IMR-90 (cell line): Measurements from ENCODE around the gene STX2. TPM values are rescaled to one million over a fixed set of nuclear protein-coding genes. Genes with fewer than 3 reads are reported as not detected.

Source experiments
- ATAC-seq: fragments of 200-7000 bp; cut with Tn5 transposase; 2 replicates; pipeline ENCODE4 v1.9.1; 2020; ENCODE audit warnings: low read depth, mild to moderate bottlenecking, moderate library complexity
- BruUV-seq: library from RNA; stranded (reverse); fragments of 400-500 nt; replicated peaks from 2 replicates; lab custom pipeline; 2021; lab: Mats Ljungman, UMichigan
- CTCF ChIA-PET: fragments of 300-600 bp; formaldehyde crosslinking; extraction: SDS; loops from one replicate; lab custom pipeline; 2021; ENCODE audit warnings: antibody characterized with exemption; lab: Yijun Ruan, JAX
- POLR2A ChIA-PET: fragments of 300-600 bp; sonication (Branson Sonifier 250); formaldehyde crosslinking; loops from one replicate; lab custom pipeline; 2022; ENCODE audit warnings: antibody characterized with exemption; ENCODE audit not compliant: unreplicated experiment; lab: Charles Lee
- DNase-seq: peaks from one replicate; pipeline ENCODE4 v3.0.0; 2013
- H2AFZ ChIP-seq: replicated peaks from 2 replicates; pipeline ENCODE3; 2013; ENCODE audit warnings: low read length, mild to moderate bottlenecking; ENCODE audit not compliant: poor library complexity
- H2AK5ac ChIP-seq: 2 replicates; pipeline ENCODE4 v1.6.1; 2013; ENCODE audit warnings: low read depth, low read length, inconsistent platforms
- H2AK9ac ChIP-seq: replicated peaks from 2 replicates; pipeline ENCODE3; 2013; ENCODE audit warnings: mild to moderate bottlenecking, low read depth, low read length, moderate library complexity; ENCODE audit not compliant: poor library complexity
- H2BK120ac ChIP-seq: 2 replicates; pipeline ENCODE4 v1.6.1; 2013; ENCODE audit warnings: low read depth, low read length, inconsistent platforms
- H2BK15ac ChIP-seq: 3 replicates; pipeline ENCODE4 v1.6.1; 2013; ENCODE audit warnings: low read depth, low read length, inconsistent platforms
- H2BK20ac ChIP-seq: 2 replicates; pipeline ENCODE4 v1.6.1; 2013; ENCODE audit warnings: low read depth, mild to moderate bottlenecking, inconsistent platforms, low read length, moderate library complexity
- H2BK5ac ChIP-seq: 2 replicates; pipeline ENCODE4 v1.6.1; 2013; ENCODE audit warnings: mild to moderate bottlenecking, low read depth, low read length, inconsistent platforms; ENCODE audit not compliant: poor library complexity, severe bottlenecking
- H3K14ac ChIP-seq: replicated peaks from 2 replicates; pipeline ENCODE4 v1.6.1; 2013; ENCODE audit warnings: low read depth, low read length, inconsistent platforms
- H3K18ac ChIP-seq: 2 replicates; pipeline ENCODE4 v1.6.1; 2013; ENCODE audit warnings: low read depth, low read length, control low read depth
- H3K23ac ChIP-seq: 2 replicates; pipeline ENCODE4 v1.6.1; 2013; ENCODE audit warnings: low read depth, low read length, inconsistent platforms
- H3K27ac ChIP-seq: 2 replicates; pipeline ENCODE4 v1.5.1; 2013; ENCODE audit warnings: mild to moderate bottlenecking, control low read depth, low read length; ENCODE audit not compliant: insufficient read depth
- H3K27me3 ChIP-seq: 2 replicates; pipeline ENCODE4 v1.6.1; 2013; ENCODE audit warnings: low read length; ENCODE audit not compliant: control insufficient read depth, insufficient read depth
- H3K36me3 ChIP-seq: 2 replicates; pipeline ENCODE4 v1.6.1; 2013; ENCODE audit warnings: low read length, mixed read lengths; ENCODE audit not compliant: control insufficient read depth, insufficient read depth
- H3K4ac ChIP-seq: 2 replicates; pipeline ENCODE4 v1.6.1; 2013; ENCODE audit warnings: low read depth, low read length, inconsistent platforms
- H3K4me1 ChIP-seq: 2 replicates; pipeline ENCODE4 v1.6.1; 2013; ENCODE audit warnings: low read length, mixed read lengths; ENCODE audit not compliant: control insufficient read depth, insufficient read depth
- H3K4me2 ChIP-seq: 2 replicates; pipeline ENCODE4 v1.6.1; 2013; ENCODE audit warnings: low read depth, mild to moderate bottlenecking, control low read depth, low read length, moderate library complexity
- H3K4me3 ChIP-seq: 2 replicates; pipeline ENCODE4 v1.5.1; 2013; ENCODE audit warnings: low read depth, mild to moderate bottlenecking, control low read depth, low read length, moderate library complexity; ENCODE audit not compliant: insufficient read depth
- H3K56ac ChIP-seq: 2 replicates; pipeline ENCODE4 v1.6.1; 2013; ENCODE audit warnings: low read length, inconsistent platforms; ENCODE audit not compliant: insufficient read depth; ENCODE audit errors: extremely low read depth
- H3K79me1 ChIP-seq, 2 experiments: 2 replicates each; pipeline ENCODE4 v1.6.1; 2013; ENCODE audit warnings: low read length in 2 of 2, inconsistent platforms in 1 of 2, low read depth in 1 of 2
- H3K9ac ChIP-seq: 2 replicates; pipeline ENCODE4 v1.6.1; 2013; ENCODE audit warnings: low read depth, low read length, control low read depth
- H3K9me1 ChIP-seq: 2 replicates; pipeline ENCODE4 v1.6.1; 2013; ENCODE audit warnings: low read length, inconsistent platforms; ENCODE audit not compliant: insufficient read depth
- H3K9me3 ChIP-seq: 2 replicates; pipeline ENCODE4 v1.6.1; 2013; ENCODE audit warnings: low read length; ENCODE audit not compliant: control insufficient read depth, insufficient read depth
- H4K20me1 ChIP-seq: 2 replicates; pipeline ENCODE4 v1.6.1; 2013; ENCODE audit warnings: low read length, inconsistent platforms; ENCODE audit not compliant: insufficient read depth
- H4K5ac ChIP-seq: 2 replicates; pipeline ENCODE4 v1.6.1; 2013; ENCODE audit warnings: mild to moderate bottlenecking, low read depth, low read length, control low read depth
- H4K8ac ChIP-seq, 2 experiments: 2 replicates each; pipeline ENCODE4 v1.6.1; 2013; ENCODE audit warnings: low read depth in 2 of 2, low read length in 2 of 2, control low read depth in 1 of 2, inconsistent platforms in 1 of 2
- H4K91ac ChIP-seq: 2 replicates; pipeline ENCODE4 v1.6.1; 2013; ENCODE audit warnings: low read depth, low read length, inconsistent platforms; ENCODE audit not compliant: insufficient read depth
- BHLHE40 ChIP-seq: fragments of 150-350 bp; IDR thresholded peaks from 2 replicates; pipeline ENCODE4 v1.6.1; 2016; ENCODE audit warnings: mild to moderate bottlenecking, low read depth, low read length
- CEBPB ChIP-seq: IDR thresholded peaks from 2 replicates; pipeline ENCODE4 v1.6.1; 2012; ENCODE audit warnings: low read depth, low read length, improper control_type of control experiment
- CHD1 ChIP-seq: IDR thresholded peaks from 2 replicates; pipeline ENCODE4 v1.6.1; 2012; ENCODE audit warnings: low read depth, low read length, improper control_type of control experiment
- CTCF ChIP-seq: conservative IDR thresholded peaks from 2 replicates; pipeline ENCODE4 v1.5.1; 2012; ENCODE audit warnings: mild to moderate bottlenecking, low read depth, low read length, improper control_type of control experiment
- ELK1 ChIP-seq: fragments of 150-350 bp; IDR thresholded peaks from 2 replicates; pipeline ENCODE4 v1.6.1; 2016; ENCODE audit warnings: low read depth, mild to moderate bottlenecking, low read length, moderate library complexity, borderline replicate concordance
- FOS ChIP-seq: fragments of 150-350 bp; IDR thresholded peaks from 2 replicates; pipeline ENCODE4 v1.6.1; 2016; ENCODE audit warnings: low read depth, low read length
- MAFK ChIP-seq: IDR thresholded peaks from 2 replicates; pipeline ENCODE4 v1.6.1; 2012; ENCODE audit warnings: low read depth, low read length, improper control_type of control experiment
- MAZ ChIP-seq: IDR thresholded peaks from 2 replicates; pipeline ENCODE4 v1.6.1; 2012; ENCODE audit warnings: low read depth, mild to moderate bottlenecking, low read length, improper control_type of control experiment, moderate library complexity, borderline replicate concordance
- MXI1 ChIP-seq: IDR thresholded peaks from 2 replicates; pipeline ENCODE4 v1.6.1; 2012; ENCODE audit warnings: low read depth, mild to moderate bottlenecking, low read length, moderate library complexity, borderline replicate concordance
- NFE2L2 ChIP-seq: fragments of 150-350 bp; IDR thresholded peaks from 2 replicates; pipeline ENCODE4 v1.6.1; 2016; ENCODE audit warnings: low read depth, mild to moderate bottlenecking, low read length
- POLR2A ChIP-seq: IDR thresholded peaks from 2 replicates; pipeline ENCODE4 v1.6.1; 2012; ENCODE audit warnings: mild to moderate bottlenecking, low read depth, low read length
- RAD21 ChIP-seq: IDR thresholded peaks from 2 replicates; pipeline ENCODE4 v1.6.1; 2012; ENCODE audit warnings: low read length, improper control_type of control experiment
- RCOR1 ChIP-seq: IDR thresholded peaks from 2 replicates; pipeline ENCODE4 v1.6.1; 2012; ENCODE audit warnings: mild to moderate bottlenecking, low read length, improper control_type of control experiment; ENCODE audit not compliant: insufficient replicate concordance
- RFX5 ChIP-seq: IDR thresholded peaks from 2 replicates; pipeline ENCODE4 v1.8.0; 2012; ENCODE audit warnings: low read depth, mild to moderate bottlenecking, low read length, moderate library complexity
- SMC3 ChIP-seq: fragments of 150-350 bp; IDR thresholded peaks from 2 replicates; pipeline ENCODE4 v1.6.1; 2016; ENCODE audit warnings: low read depth, mild to moderate bottlenecking, antibody characterized with exemption, low read length, moderate library complexity
- USF2 ChIP-seq: fragments of 150-350 bp; IDR thresholded peaks from 2 replicates; pipeline ENCODE4 v1.6.1; 2017; ENCODE audit warnings: mild to moderate bottlenecking, antibody characterized with exemption, low read length, low read depth
- WGBS, 2 experiments: methylation state at CpG; one replicate each; pipeline versions ENCODE4 v1.1.5 to v1.1.7; 2013; ENCODE audit warnings: missing lambda C conversion rate in 2 of 2; ENCODE audit not compliant: insufficient read length in 1 of 2; ENCODE audit errors: extremely low coverage in 2 of 2; 5-methylcytosine and 5-hydroxymethylcytosine counted together
- dilution Hi-C: fragments of 300-500 bp; cut with HindIII; formaldehyde crosslinking; loops from one replicate; pipeline ENCODE4 v1.14.3; 2018; ENCODE audit warnings: low sequenced_read_pairs; ENCODE audit not compliant: unreplicated experiment
- in situ Hi-C: fragments of 300-500 bp; cut with MboI; formaldehyde crosslinking; loops from 3 replicates; pipeline ENCODE4 v1.14.3; 2019; ENCODE audit warnings: low sequenced_read_pairs, inconsistent platforms, mixed read lengths
- intact Hi-C: fragments of 100-400 bp; cut with micrococcal nuclease; formaldehyde crosslinking; loops from 2 replicates; pipeline ENCODE4 v1.10.0; 2022
- polyA plus RNA-seq, 3 experiments: library from polyadenylated mRNA; depleted of rRNA; stranded (reverse); fragments of >200 nt; gene quantifications; 2 replicates each; pipeline ENCODE4 v1.2.3, GENCODE V29; 2012; ENCODE audit warnings: low replicate concordance in 1 of 3
- total RNA-seq: library from RNA; depleted of rRNA; stranded (reverse); fragments of >200 nt; gene quantifications from 2 replicates; pipeline ENCODE4 v1.2.3, GENCODE V29; 2012

STX2 gene
- total and polyA plus RNA-seq, 2 of the 4 experiments (the other 2 are of a cell fraction), result 26.9 to 32.5 TPM

DNA sequence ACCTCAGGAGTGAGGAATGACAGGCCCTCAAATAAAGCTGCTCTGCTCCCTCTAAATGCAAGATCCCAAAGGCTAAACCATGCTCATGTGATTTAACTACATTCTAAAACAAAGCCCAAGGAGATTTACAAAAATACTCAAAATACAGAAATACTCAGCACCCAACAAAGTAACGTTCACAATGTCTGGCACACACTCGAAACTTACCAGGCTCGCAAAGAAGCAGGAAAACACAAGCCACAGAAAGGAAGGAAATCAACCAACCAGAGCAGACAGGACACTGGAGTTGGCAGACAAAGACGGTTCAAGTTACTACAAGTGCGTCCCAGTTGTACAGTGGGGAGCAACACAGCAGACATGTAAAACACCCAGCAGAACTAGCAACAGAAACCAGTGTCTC, 33.4 kb downstream of the STX2 start:
- no peak overlapping the region for H2BK5ac ChIP-seq
- ChIA-PET CTCF (no interaction called here), POLR2A (no interaction called here)
- H3K27ac ChIP-seq, result no peak overlapping the region
- H3K56ac ChIP-seq, result no peak overlapping the region
- no peaks in the 10 kb centered on the region for H4K20me1 ChIP-seq
- no peak overlapping the region for H2AK5ac ChIP-seq
- H3K9me1 ChIP-seq, result no peaks in the 10 kb centered on the region; the same call in 1 of the 2 replicates
- TF ChIP-seq MXI1 (no peak), POLR2A (no peak), MAFK (no peak), RCOR1 (no peak), ELK1 (no peak), NFE2L2 (no peak), RFX5 (no peak), SMC3 (no peak), BHLHE40 (no peak), FOS (no peak), CEBPB (no peak), CTCF (no peak), MAZ (no peak), RAD21 (no peak), CHD1 (no peak), USF2 (no peak)
- H3K9ac ChIP-seq, result no peak overlapping the region
- no peaks in the 10 kb centered on the region for H3K9me3 ChIP-seq
- no peak overlapping the region for H4K8ac ChIP-seq
- ATAC-seq, result no peak
- H4K91ac ChIP-seq, result no peak overlapping the region
- no peak overlapping the region for H2BK120ac ChIP-seq
- no peak overlapping the region for H3K18ac ChIP-seq
- H3K4me3 ChIP-seq, result no peak overlapping the region
- no peaks in the 10 kb centered on the region for H3K4me1 ChIP-seq
- no peak overlapping the region for H2BK20ac ChIP-seq
- in situ Hi-C loops (loop anchor here (25.0 kb wide), 1 partner anchor 907 kb away; the partner anchor contains the start of gene SFSWAP), intact Hi-C loops (no loop called here), dilution Hi-C loops (no loop called here)
- no peak overlapping the region for H2BK15ac ChIP-seq
- no peak overlapping the region for H3K4me2 ChIP-seq
- H3K14ac ChIP-seq, result no peak overlapping the region
- H3K23ac ChIP-seq, result no peak overlapping the region
- DNase-seq, result no peak
- no TSS peak for BruUV-seq
- no peak overlapping the region for H3K4ac ChIP-seq
- WGBS, 2 experiments, result 91% methylated on average over 4 of the region's 5 CpGs; no CpG with 5 or more reads in 1 of the 2 experiments
- peaks cover 45% of the 10 kb centered on the region for H3K36me3 ChIP-seq
- no peak overlapping the region for H2AK9ac ChIP-seq
- H3K79me1 ChIP-seq, result peaks cover 6 to 13% of the 10 kb centered on the region in 2 experiments; a peak in 3 of 4 replicates
- no peaks in the 10 kb centered on the region for H3K27me3 ChIP-seq
- no peak overlapping the region for H2AFZ ChIP-seq
- no peak overlapping the region for H4K5ac ChIP-seq
